ENCODE results near the gene CHAF1A.

Gene CHAF1A

GRCh38 chr19:4379383-4380253 lies 22.8 kb upstream of the CHAF1A start:
- DNase-seq (ENCODE audit: low read depth in 2 of 2) = no peak

- no peak for DNase-seq (ENCODE audit: low read depth in 2 of 2)
Observed at GRCh38 chr19:4380254-4380727, 22.1 kb upstream of the CHAF1A start.

GRCh38 chr19:4385291-4386040 lies 17.0 kb upstream of the CHAF1A start:
- no peak for DNase-seq (ENCODE audit: low read depth in 2 of 2)

GRCh38 chr19:4386041-4386782 lies 16.2 kb upstream of the CHAF1A start:
- DNase-seq (ENCODE audit: low read depth in 2 of 2) = no peak

- DNase-seq (ENCODE audit: low read depth in 2 of 2) = no peak
Observed at GRCh38 chr19:4388337-4389063, 13.9 kb upstream of the CHAF1A start.

GRCh38 chr19:4389064-4389375 lies 13.4 kb upstream of the CHAF1A start:
- no peak for DNase-seq (ENCODE audit: low read depth in 2 of 2)

GRCh38 chr19:4389511-4390016 lies 12.9 kb upstream of the CHAF1A start:
- no peak for DNase-seq (ENCODE audit: low read depth in 2 of 2)

GRCh38 chr19:4390017-4390566 lies 12.3 kb upstream of the CHAF1A start:
- DNase-seq (ENCODE audit: low read depth in 2 of 2) = no peak

- no peak for DNase-seq (ENCODE audit: low read depth in 2 of 2)
Observed at GRCh38 chr19:4390567-4391305, 11.7 kb upstream of the CHAF1A start.

- no peak for DNase-seq (ENCODE audit: low read depth in 2 of 2)
Observed at GRCh38 chr19:4391306-4391693, 11.1 kb upstream of the CHAF1A start.

GRCh38 chr19:4391701-4392483 lies 10.5 kb upstream of the CHAF1A start:
- no peak for DNase-seq (ENCODE audit: low read depth in 2 of 2)

GRCh38 chr19:4393947-4394590 lies 8.4 kb upstream of the CHAF1A start:
- DNase-seq (ENCODE audit: low read depth in 2 of 2) = no peak

- no peak for DNase-seq (ENCODE audit: low read depth in 2 of 2)
Observed at GRCh38 chr19:4396949-4397783, 5.3 kb upstream of the CHAF1A start.

- no peak for DNase-seq (ENCODE audit: low read depth in 2 of 2)
Observed at GRCh38 chr19:4399812-4400134, 2.7 kb upstream of the CHAF1A start.

- DNase-seq (ENCODE audit: low read depth in 2 of 2) = peak; percentile 85
Observed at GRCh38 chr19:4400135-4400936, 2.1 kb upstream of the CHAF1A start, which contains the start of gene SH3GL1. Gene SH3GL1, minus strand, starts transcription at chr19:4400547. Its CDS starts 179 bp downstream, at chr19:4400368.

GRCh38 chr19:4401769-4402170 lies 670 bp upstream of the CHAF1A start:
- DNase-seq (ENCODE audit: low read depth in 2 of 2) = no peak

- DNase-seq (ENCODE audit: low read depth in 2 of 2) = no peak
Observed at GRCh38 chr19:4403005-4403761, 743 bp downstream of the CHAF1A start.

Data from stimulated activated CD8-positive, alpha-beta memory T cell treated with anti-CD3 and anti-CD28 coated beads, Interleukin-2, amount 100 ng/mL, for 48 hours (primary cell).